Stimulated activated CD4-positive, alpha-beta T cell treated with anti-CD3 and anti-CD28 coated beads, Interleukin-4, amount 100 ng/mL, for 4 hours (primary cell): ENCODE measurements around the gene SOHLH1.

Experiments used
- DNase-seq, 2 experiments: peaks; one replicate each; pipeline ENCODE4 v3.0.0-alpha.2; 2020

Gene SOHLH1

DNA sequence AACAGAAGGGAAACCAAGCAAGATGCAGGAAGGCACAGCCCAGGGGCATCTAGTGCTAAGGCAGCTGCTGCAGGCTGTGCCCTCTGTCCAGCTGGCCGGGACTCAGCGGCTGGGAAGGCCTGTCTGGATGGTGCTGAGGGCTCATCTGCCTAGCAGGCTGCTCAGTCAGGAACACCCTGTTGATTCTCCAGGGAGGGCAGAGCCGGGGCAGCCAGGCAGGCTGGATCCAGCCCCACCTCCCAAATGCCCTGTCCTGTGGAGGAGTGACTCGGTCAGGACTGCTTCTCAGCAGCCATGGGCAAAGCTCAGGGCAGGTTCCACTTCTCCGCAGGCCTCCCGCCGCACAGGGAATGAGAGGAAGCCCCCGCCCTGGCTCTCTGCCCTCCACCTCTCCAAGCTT is 44.0 kb downstream of the SOHLH1 start:
- DNase-seq = no peak

DNA sequence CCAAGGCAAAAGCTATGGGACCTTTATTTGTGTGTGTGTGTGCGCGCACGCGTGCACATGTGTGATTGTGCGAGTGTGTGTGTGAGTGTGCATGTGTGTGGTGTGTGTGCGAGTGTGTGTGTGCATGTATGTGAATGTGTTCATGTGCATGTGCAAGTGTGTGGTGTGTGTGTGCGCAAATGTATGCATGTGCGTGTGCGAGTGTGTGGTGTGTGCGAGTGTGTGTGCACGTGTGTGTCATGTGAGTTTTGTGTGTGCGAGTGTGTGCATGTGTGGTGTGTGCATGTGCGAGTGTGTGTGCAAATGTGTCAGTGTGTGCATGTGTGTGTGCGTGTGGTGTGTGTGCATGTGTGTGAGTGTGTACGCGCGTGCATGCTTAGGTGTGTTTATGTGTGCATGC is 48.9 kb downstream of the SOHLH1 start:
- no peak for DNase-seq

DNA sequence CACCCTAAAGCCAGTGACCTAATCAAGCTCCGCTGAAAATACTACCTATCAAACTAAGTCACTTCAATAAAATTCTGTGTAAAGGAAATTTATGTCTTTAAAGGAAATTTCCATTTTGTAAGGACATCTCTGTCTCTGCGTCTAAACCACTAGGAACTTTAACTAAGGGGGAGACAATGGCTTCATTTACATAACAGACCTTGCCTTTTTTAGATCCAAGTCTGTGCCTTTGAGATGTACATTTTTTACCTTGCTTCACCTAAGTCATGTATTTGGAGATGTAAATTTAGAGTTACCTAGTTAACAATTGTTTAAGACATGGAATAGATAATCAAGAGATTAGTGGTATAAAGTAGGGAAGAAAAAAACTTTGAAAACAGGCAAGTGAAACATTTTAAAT is 49.8 kb downstream of the SOHLH1 start:
- DNase-seq = no peak

DNA sequence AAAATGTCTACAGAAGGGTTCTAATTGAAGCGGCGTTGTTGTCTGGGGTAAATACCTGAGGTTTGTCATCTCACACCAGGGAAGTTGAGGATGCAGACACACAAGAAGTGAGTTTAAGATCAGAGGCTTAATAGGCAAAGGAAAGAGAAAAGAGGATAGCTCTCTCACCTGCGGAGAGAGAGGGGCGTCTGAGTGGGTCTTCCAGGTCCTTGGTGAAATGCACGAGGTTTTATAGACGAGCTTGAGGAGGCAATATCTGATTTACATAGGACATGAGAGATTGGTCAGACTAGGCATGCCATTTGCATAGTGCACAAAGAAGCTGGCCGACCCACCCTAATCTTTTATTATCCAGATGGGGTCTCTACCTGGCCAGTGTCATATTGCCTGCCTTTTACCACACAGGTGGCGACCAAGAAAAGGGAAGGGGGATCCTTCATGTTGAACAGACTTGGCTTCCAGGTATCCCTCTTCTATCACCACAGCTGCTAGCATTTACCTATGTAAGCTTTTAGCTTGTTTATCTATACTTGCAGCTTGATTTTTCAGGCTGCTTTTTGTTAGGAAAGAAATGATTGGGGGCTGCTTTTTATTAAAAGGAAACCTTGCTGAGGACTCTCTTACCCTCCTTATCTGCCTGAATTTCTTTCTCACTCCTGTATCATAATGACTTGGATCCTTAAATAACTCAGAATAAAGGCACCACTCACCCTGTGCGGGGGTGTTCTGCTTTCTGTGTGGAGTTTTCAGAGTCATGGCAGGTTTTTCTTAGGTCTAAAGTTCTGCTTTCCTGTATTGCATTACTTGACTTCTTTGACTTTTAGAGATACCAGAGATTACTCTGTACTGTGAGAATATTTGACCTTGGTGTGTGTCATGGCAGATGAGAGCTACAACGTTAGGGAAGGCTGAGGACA is 50.5 kb downstream of the SOHLH1 start:
- DNase-seq = no peak

DNA sequence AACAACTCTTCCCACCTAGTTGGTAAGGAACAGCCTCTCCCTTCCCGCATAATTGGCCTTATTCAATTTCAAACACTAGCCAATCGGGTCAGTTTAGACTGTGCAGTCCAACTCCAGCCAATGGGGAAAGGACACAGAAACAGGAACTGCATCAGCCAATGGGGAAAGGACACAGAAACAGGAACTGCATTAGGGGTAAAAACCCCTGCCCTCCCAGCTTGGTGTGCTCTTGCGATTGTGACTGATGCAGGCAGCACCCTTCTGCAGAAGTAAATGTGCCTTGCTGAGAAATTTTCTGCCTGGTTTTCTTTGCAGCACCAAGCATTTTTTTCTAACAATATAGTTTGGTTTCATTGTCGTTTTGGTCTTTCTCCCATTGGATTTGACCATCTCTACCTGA is 51.4 kb downstream of the SOHLH1 start:
- DNase-seq = no peak

DNA sequence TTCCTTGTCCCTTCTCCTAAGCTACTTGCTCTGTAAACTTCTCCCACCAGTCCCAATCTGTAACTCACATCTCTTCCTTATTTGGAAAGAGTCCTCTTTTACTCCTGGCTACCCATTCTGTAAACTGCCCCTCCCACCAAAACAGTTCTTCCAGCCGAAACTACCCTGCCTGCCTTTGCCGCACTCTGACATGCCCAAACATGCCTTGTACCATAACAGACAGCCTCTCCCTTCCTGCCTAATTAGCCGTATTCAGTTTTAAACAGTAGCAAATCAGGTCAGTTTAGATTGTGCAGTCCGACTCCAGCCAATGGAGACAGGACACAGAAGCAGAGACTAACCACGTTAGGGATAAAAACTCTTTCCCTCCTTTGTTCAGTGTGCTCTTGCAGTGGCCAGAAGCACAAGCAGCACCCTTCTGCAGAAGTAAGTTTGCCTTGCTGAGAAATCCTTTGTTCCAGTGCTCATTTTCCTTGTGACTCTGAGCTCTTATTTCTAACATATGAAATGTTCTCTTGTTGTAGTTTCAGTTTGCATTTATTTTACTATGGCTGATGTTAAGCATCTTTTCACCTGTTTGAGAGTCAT is 54.6 kb downstream of the SOHLH1 start:
- no peak for DNase-seq
